ENCODE measurements around the gene ZNF480.
"Not testable (repeated sequence)": the region's sequence is repeated elsewhere in the genome, so short reads cannot be mapped to it uniquely, and the experiment has no call there.

Gene ZNF480

GRCh38 chr19:52274191-52274590 lies 22.8 kb upstream of the ZNF480 start:
- H3K4me3 ChIP-seq (ENCODE audit: low read depth, low read length): no peak overlapping the region

GRCh38 chr19:52275988-52276387 lies 21.0 kb upstream of the ZNF480 start:
- H3K4me3 ChIP-seq (ENCODE audit: low read depth, low read length): no peak overlapping the region
- no peak for DNase-seq (ENCODE audit: low read depth)
- TF ChIP-seq CTCF (conservative IDR thresholded peaks at IDR 0.05; ENCODE audit: low read depth, low read length): no peak

More at GRCh38 chr19:52274191-52274590, 22.8 kb upstream of the ZNF480 start:
- no peak for TF ChIP-seq CTCF (conservative IDR thresholded peaks at IDR 0.05; ENCODE audit: low read depth, low read length)
- DNase-seq (ENCODE audit: low read depth): no peak

- TF ChIP-seq CTCF (conservative IDR thresholded peaks at IDR 0.05; ENCODE audit: low read depth, low read length): no peak
- no peak for DNase-seq (ENCODE audit: low read depth)
- H3K4me3 ChIP-seq (ENCODE audit: low read depth, low read length): no peak overlapping the region
Observed at GRCh38 chr19:52277471-52277870, 19.5 kb upstream of the ZNF480 start.

GRCh38 chr19:52286256-52286655 lies 10.7 kb upstream of the ZNF480 start:
- no peak for TF ChIP-seq CTCF (conservative IDR thresholded peaks at IDR 0.05; ENCODE audit: low read depth, low read length)

GRCh38 chr19:52291781-52292180 lies 5.2 kb upstream of the ZNF480 start:
- TF ChIP-seq CTCF (conservative IDR thresholded peaks at IDR 0.05; ENCODE audit: low read depth, low read length): no peak
- no peak for DNase-seq (ENCODE audit: low read depth)
- no peak overlapping the region for H3K4me3 ChIP-seq (ENCODE audit: low read depth, low read length)

More at GRCh38 chr19:52286256-52286655, 10.7 kb upstream of the ZNF480 start:
- DNase-seq (ENCODE audit: low read depth): no peak
- no peak overlapping the region for H3K4me3 ChIP-seq (ENCODE audit: low read depth, low read length)

GRCh38 chr19:52292946-52293345 lies 4.0 kb upstream of the ZNF480 start:
- not testable (repeated sequence) for DNase-seq (ENCODE audit: low read depth); H3K4me3 ChIP-seq (ENCODE audit: low read depth, low read length)

GRCh38 chr19:52296400-52296772 lies 583 bp upstream of the ZNF480 start:
- DNase-seq (ENCODE audit: low read depth): no peak
- peak overlapping the region; percentile 89 for H3K4me3 ChIP-seq (ENCODE audit: low read depth, low read length)
- no peak for TF ChIP-seq CTCF (conservative IDR thresholded peaks at IDR 0.05; ENCODE audit: low read depth, low read length)

Measured in choroid plexus epithelial cell (primary cell).